ENCODE data around the gene GRK6. TPM values are rescaled to one million over a fixed set of nuclear protein-coding genes. Genes with fewer than 3 reads are reported as not detected.

GRK6 gene
- total and polyA plus RNA-seq, 2 experiments from 2014 or later = 39.6 to 62.1 TPM

GRCh38 chr5:177445052-177445916, 18.8 kb downstream of the GRK6 start:
- Histone ChIP-seq H3K27ac (no peak overlapping the region), H3K9me3 (ENCODE audit: low read depth) (no peaks in the 10 kb centered on the region), H3K4me3 (no peak overlapping the region), H3K36me3 (no peaks in the 10 kb centered on the region), H3K4me1 (ENCODE audit: low read depth) (peaks cover 9% of the 10 kb centered on the region), H3K27me3 (no peaks in the 10 kb centered on the region)
- no peak for TF ChIP-seq CTCF (IDR thresholded peaks at IDR 0.05; ENCODE audit: low read depth, low read length)
- DNase-seq (ENCODE audit: low read depth in 1 of 2, low spot score in 1 of 2) = no peak

- no peaks in the 10 kb centered on the region for H3K27me3 ChIP-seq
- no peak overlapping the region for H3K27ac ChIP-seq
- no peaks in the 10 kb centered on the region for H3K36me3 ChIP-seq
- DNase-seq (ENCODE audit: low read depth in 1 of 2, low spot score in 1 of 2) = no peak
- H3K9me3 ChIP-seq (ENCODE audit: low read depth) = no peaks in the 10 kb centered on the region
- peaks cover 9% of the 10 kb centered on the region for H3K4me1 ChIP-seq (ENCODE audit: low read depth)
- TF ChIP-seq CTCF (IDR thresholded peaks at IDR 0.05; ENCODE audit: low read depth, low read length) = no peak
- H3K4me3 ChIP-seq = peak overlapping the region; percentile 58
Observed at GRCh38 chr5:177445917-177446199, 19.4 kb downstream of the GRK6 start.

- no peaks in the 10 kb centered on the region for H3K9me3 ChIP-seq (ENCODE audit: low read depth)
- H3K4me1 ChIP-seq (ENCODE audit: low read depth) = peaks cover 9% of the 10 kb centered on the region
- H3K27ac ChIP-seq = no peak within 1 kb of the TSS
- no peaks in the 10 kb centered on the region for H3K36me3 ChIP-seq
- H3K4me3 ChIP-seq = peak within 1 kb of the TSS; percentile 58
- DNase-seq (ENCODE audit: low read depth in 1 of 2, low spot score in 1 of 2) = peak; percentile 74 to 78
- peak; percentile 2 for TF ChIP-seq CTCF (IDR thresholded peaks at IDR 0.05; ENCODE audit: low read depth, low read length)
- no peaks in the 10 kb centered on the region for H3K27me3 ChIP-seq
Observed at GRCh38 chr5:177446200-177447065, 20.0 kb downstream of the GRK6 start, which contains the start of gene PRR7. PRR7 (plus strand) TSS chr5:177446814; CDS start chr5:177455068, 8,254 bp downstream.

- TF ChIP-seq CTCF (IDR thresholded peaks at IDR 0.05; ENCODE audit: low read depth, low read length) = no peak
- H3K4me1 ChIP-seq (ENCODE audit: low read depth) = peaks cover 9% of the 10 kb centered on the region
Observed at GRCh38 chr5:177447066-177447610, 20.7 kb downstream of the GRK6 start.

GRCh38 chr5:177447611-177448243, 21.3 kb downstream of the GRK6 start:
- Histone ChIP-seq H3K27ac (no peak overlapping the region), H3K4me1 (ENCODE audit: low read depth) (peaks cover 9% of the 10 kb centered on the region), H3K27me3 (no peaks in the 10 kb centered on the region), H3K36me3 (no peaks in the 10 kb centered on the region), H3K4me3 (peak overlapping the region; percentile 58), H3K9me3 (ENCODE audit: low read depth) (no peaks in the 10 kb centered on the region)
- no peak for TF ChIP-seq CTCF (IDR thresholded peaks at IDR 0.05; ENCODE audit: low read depth, low read length)
- DNase-seq (ENCODE audit: low read depth in 1 of 2, low spot score in 1 of 2) = peak; percentile 29 to 78

More at GRCh38 chr5:177447066-177447610, 20.7 kb downstream of the GRK6 start:
- Histone ChIP-seq H3K27me3 (no peaks in the 10 kb centered on the region), H3K27ac (no peak overlapping the region), H3K9me3 (ENCODE audit: low read depth) (no peaks in the 10 kb centered on the region), H3K4me3 (peak overlapping the region; percentile 58), H3K36me3 (no peaks in the 10 kb centered on the region)
- DNase-seq (ENCODE audit: low read depth in 1 of 2, low spot score in 1 of 2) = peak; percentile 49 to 71
